ENCODE data around the gene OPCML. TPM values are rescaled to one million over a fixed set of nuclear protein-coding genes. Genes with fewer than 3 reads are reported as not detected.

OPCML gene
- total and polyA plus RNA-seq, 2 experiments from 2014 or later = 0.21 to 0.51 TPM

- no peak for TF ChIP-seq CTCF (IDR thresholded peaks at IDR 0.05; ENCODE audit: low read depth, low read length)
- no peak overlapping the region for H3K27ac ChIP-seq
- no peak for DNase-seq (ENCODE audit: low read depth in 1 of 2, low spot score in 1 of 2)
- H3K4me1 ChIP-seq (ENCODE audit: low read depth) = no peaks in the 10 kb centered on the region
- H3K36me3 ChIP-seq = no peaks in the 10 kb centered on the region
- no peaks in the 10 kb centered on the region for H3K9me3 ChIP-seq (ENCODE audit: low read depth)
- no peak overlapping the region for H3K4me3 ChIP-seq
- H3K27me3 ChIP-seq = no peaks in the 10 kb centered on the region
Measured at GRCh38 chr11:133118563-133119268, 413.6 kb downstream of the OPCML start.

- Histone ChIP-seq H3K27ac (no peak overlapping the region), H3K27me3 (no peaks in the 10 kb centered on the region), H3K4me1 (ENCODE audit: low read depth) (no peaks in the 10 kb centered on the region), H3K9me3 (ENCODE audit: low read depth) (no peaks in the 10 kb centered on the region), H3K4me3 (no peak overlapping the region), H3K36me3 (no peaks in the 10 kb centered on the region)
- DNase-seq (ENCODE audit: low read depth in 1 of 2, low spot score in 1 of 2) = no peak
- TF ChIP-seq CTCF (IDR thresholded peaks at IDR 0.05; ENCODE audit: low read depth, low read length) = no peak
Measured at GRCh38 chr11:133115099-133115498, 417.2 kb downstream of the OPCML start.

- H3K4me3 ChIP-seq = no peak overlapping the region
- DNase-seq (ENCODE audit: low read depth in 1 of 2, low spot score in 1 of 2) = no peak
- H3K27me3 ChIP-seq = no peaks in the 10 kb centered on the region
- H3K4me1 ChIP-seq (ENCODE audit: low read depth) = no peaks in the 10 kb centered on the region
- TF ChIP-seq CTCF (IDR thresholded peaks at IDR 0.05; ENCODE audit: low read depth, low read length) = no peak
- H3K36me3 ChIP-seq = no peaks in the 10 kb centered on the region
- no peaks in the 10 kb centered on the region for H3K9me3 ChIP-seq (ENCODE audit: low read depth)
- no peak overlapping the region for H3K27ac ChIP-seq
Measured at GRCh38 chr11:133107763-133108162, 424.5 kb downstream of the OPCML start.

DNA sequence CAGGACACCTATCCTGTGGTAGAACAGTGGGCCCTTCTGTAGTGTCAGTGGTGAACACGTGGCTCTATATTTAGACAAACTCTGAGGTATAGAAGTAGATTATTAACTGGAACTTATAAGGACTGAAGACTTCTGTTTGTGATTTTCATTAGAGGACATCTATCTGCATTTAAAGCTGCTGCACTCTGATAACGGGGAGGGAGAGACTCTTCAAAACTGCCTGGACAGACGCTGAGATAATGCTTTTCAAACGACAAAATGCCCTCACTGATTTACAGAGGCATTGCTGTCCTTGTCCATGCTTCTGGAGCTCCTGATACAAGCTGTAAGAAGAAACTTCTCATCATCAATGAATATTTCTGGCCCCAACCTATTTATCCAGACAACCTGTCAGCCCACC is 425.2 kb downstream of the OPCML start:
- Histone ChIP-seq H3K27ac (no peak overlapping the region), H3K36me3 (no peaks in the 10 kb centered on the region), H3K27me3 (no peaks in the 10 kb centered on the region), H3K4me3 (no peak overlapping the region), H3K4me1 (ENCODE audit: low read depth) (no peaks in the 10 kb centered on the region), H3K9me3 (ENCODE audit: low read depth) (no peaks in the 10 kb centered on the region)
- DNase-seq (ENCODE audit: low read depth in 1 of 2, low spot score in 1 of 2) = no peak
- no peak for TF ChIP-seq CTCF (IDR thresholded peaks at IDR 0.05; ENCODE audit: low read depth, low read length)

- Histone ChIP-seq H3K36me3 (no peaks in the 10 kb centered on the region), H3K27ac (no peak overlapping the region), H3K9me3 (ENCODE audit: low read depth) (no peaks in the 10 kb centered on the region), H3K27me3 (no peaks in the 10 kb centered on the region), H3K4me3 (no peak overlapping the region), H3K4me1 (ENCODE audit: low read depth) (no peaks in the 10 kb centered on the region)
- no peak for TF ChIP-seq CTCF (IDR thresholded peaks at IDR 0.05; ENCODE audit: low read depth, low read length)
- DNase-seq (ENCODE audit: low read depth in 1 of 2, low spot score in 1 of 2) = no peak
Measured at GRCh38 chr11:133106417-133106816, 425.9 kb downstream of the OPCML start.

Measured in cardiac muscle cell (in vitro differentiated cells and primary cell).